HG03159 (cell line): ENCODE measurements around the gene TP53I11.

Experiments used
- ATAC-seq: cut with Tn5 transposase; IDR thresholded peaks from one replicate; pipeline ENCODE4 v1.9.1; 2021; ENCODE audit warnings: mild to moderate bottlenecking, moderate library complexity; ENCODE audit not compliant: unreplicated experiment

Gene TP53I11

GRCh38 chr11:44941259-44942021, 9.2 kb downstream of the TP53I11 start:
- no peak for ATAC-seq

DNA sequence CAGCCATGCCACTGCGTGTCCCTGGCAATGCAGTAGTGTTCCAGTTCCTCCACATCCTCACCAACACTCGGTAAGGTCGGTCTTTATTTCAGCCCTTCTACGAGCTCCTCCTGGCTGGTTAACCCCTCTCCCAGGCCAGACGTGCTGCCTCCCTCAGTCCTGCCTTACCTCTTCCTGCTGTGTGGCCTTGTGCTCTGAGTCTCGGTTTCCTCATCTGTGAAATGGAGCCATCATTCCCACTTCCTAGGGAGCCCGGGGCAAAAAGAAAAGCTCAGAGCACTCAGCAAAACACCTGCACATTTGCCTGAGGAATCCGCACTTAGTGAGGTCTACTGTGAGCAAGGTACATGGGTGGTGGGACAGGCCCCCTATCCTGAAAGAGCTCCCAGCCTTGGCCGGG, 9.8 kb downstream of the TP53I11 start:
- ATAC-seq, result no peak

- no peak for ATAC-seq
Observed at GRCh38 chr11:44940404-44940803, 10.3 kb downstream of the TP53I11 start.

GRCh38 chr11:44939673-44940395, 10.8 kb downstream of the TP53I11 start:
- ATAC-seq, result no peak

DNA sequence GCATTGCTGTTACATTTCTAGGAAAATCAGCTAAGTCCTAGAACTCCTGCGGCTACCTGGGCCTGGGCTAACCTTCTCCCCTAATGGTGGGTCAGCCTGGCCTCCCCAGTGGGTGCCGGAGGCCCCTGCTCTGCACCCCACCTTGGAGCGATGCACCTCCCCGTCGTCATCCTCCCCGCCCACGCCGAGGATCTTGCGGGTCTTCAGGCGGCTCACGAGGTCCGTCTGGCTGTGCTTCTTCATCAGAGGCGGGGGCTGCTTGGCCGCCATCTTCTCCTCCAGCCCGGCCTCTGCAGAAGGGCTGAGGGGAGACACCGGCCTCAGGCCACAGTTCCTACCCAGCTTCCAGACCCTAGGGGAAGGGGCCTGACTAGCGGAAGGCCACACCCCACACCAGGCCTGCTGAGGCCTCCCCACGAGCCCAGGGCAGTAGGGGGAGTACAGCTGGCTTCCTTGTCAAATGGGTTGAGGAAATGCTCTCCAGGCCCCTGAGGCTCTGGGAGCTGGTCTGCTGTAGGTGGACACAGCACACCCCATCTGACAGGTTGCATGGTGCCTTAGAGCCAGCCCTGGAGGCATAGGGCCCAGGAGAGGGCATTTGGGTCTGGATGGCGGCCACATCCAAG, 12.5 kb downstream of the TP53I11 start:
- no peak for ATAC-seq

GRCh38 chr11:44936951-44937543, 13.6 kb downstream of the TP53I11 start:
- no peak for ATAC-seq

DNA sequence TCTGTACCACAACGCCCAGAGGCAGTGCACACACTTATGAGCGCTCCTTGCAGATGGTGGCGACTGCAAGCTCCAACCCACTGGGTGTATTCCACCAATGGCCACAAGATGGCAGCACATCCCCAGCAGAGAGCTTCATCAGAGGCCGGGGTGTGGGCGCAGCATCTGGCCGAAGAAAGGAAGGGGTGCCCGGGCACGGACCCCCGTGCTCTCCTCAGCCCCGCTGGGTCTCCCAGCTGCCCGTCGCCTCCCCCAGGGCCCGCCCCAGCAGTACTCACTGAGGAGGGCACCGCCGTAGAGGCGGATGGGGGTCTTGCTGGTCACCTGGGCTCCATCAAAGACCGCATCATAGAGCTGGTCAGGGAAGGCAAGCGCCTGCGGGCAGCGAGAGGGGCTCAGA, 14.2 kb downstream of the TP53I11 start:
- ATAC-seq, result no peak

DNA sequence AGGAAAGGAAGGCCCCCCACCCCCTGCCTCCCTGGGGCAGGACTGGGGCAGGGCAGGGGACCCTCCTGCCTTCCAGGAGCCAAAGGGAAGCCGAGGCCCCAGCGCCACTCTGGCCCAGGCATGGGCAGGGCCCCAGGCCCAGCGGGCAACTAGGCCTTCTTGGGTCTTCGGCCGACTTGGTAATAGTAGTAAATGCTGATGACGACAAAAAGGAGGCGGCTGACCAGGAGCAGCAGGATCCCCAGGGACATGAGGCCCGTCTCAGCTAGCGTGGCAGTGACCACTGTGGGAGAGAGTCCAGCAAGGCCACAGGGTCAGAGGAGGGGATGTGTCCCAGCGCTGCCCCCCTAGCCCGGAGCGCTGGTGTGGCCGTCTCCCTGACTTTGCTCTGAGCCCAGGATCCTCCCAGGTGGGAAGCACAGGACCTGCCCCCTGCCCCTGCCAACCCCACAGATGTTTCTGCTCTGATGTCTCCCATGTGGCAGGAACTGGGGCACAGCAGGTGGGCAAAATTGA, 15.9 kb downstream of the TP53I11 start:
- no peak for ATAC-seq

DNA sequence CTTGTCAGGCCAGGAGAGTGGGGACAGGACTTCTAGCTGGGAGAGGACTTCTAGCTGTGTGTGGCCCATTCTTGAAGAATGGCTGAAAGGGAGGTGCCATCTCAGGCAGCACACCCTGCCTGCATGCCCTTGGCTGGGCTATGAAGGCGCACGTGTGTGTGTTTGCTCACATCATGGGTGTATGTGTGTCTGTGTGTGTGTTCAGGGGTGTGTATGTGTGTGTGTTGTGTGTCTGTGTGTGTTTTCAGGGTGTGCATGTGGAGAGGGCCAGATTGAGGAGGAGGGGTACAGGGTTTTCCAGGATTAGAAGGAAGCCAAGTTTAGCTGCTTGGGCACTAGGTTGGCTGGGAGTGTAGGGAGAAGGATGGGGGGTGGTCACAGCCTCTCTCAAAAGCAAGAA, 16.6 kb downstream of the TP53I11 start:
- ATAC-seq, result no peak

GRCh38 chr11:44931466-44931865, 19.2 kb downstream of the TP53I11 start:
- ATAC-seq, result no peak

- ATAC-seq, result no peak
Observed at GRCh38 chr11:44930588-44931302, 19.9 kb downstream of the TP53I11 start.

GRCh38 chr11:44928816-44929215, 21.9 kb downstream of the TP53I11 start:
- no peak for ATAC-seq

DNA sequence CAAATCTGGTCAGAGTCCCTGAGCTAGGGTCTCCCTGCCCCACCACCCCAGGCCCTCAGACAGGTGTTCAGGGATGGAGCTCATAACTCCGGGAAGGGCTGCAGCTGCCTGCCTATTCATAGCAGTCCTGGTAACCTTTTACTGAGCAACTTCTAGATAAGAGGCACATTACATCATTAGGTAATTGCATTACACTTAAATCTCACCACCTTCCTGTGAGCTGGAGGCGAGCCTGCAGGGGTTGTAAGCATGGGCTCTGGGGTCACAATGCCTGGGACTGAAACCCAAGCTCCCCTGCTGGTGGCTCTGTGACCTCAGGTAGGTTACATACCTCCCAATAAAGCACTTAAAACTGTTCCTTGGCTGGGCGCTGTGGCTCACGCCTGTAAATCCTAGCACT, 22.5 kb downstream of the TP53I11 start:
- ATAC-seq, result no peak

DNA sequence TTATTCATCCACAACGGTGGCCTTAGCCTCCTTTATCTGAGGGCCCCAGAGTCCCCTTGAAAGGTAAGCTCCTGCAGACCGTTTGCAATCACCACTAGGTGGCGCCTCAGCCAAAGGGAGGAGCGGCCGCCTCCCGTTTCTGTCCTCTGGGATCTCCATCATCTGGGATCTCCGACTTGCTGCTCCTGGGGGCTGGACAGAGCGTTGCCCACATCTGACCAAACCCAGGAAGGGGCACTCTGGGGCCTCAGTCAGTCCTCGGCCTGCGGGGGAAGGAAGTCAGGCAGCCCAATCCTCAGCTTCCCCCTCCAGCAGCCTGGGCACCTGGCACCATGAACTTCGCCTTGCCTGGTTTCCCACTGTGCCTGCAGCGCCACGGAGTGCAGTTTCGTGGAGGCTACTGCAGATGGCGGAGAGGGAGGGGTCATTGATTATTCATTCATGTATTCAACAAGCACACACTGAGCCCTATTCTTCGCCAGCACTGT, 23.5 kb downstream of the TP53I11 start:
- ATAC-seq, result no peak

DNA sequence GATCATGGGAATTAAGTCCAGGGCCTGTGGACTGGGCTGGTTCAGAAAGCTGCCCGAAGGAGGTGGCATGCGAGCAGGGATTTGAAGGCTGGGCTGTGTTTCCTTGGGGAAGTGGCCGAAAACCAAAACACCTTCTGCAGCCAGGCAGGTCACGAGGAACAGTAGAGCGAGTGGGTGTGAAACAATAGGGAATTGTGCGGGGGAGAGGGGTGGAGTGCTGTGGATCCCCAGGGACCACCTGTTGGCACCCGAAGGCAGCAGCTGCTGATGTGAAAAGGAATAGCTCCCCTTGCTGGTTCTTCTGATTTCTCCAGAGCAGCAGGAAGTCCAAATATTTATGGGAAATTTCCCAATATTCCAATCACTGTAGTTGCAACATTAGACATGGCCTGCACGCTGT, 24.6 kb downstream of the TP53I11 start:
- ATAC-seq, result no peak

- no peak for ATAC-seq
Observed at GRCh38 chr11:44923806-44924205, 26.9 kb downstream of the TP53I11 start.

GRCh38 chr11:44923115-44923514, 27.6 kb downstream of the TP53I11 start:
- ATAC-seq, result no peak

- ATAC-seq, result no peak
Observed at GRCh38 chr11:44920451-44920850, 30.2 kb downstream of the TP53I11 start.

- no peak for ATAC-seq
Observed at GRCh38 chr11:44917741-44918140, 32.9 kb downstream of the TP53I11 start.

- no peak for ATAC-seq
Observed at GRCh38 chr11:44916801-44917385, 33.8 kb downstream of the TP53I11 start.
